OCI-LY1 (cell line): Measurements from ENCODE around the gene LDAH.
"Not testable (repeated sequence)": the region's sequence is repeated elsewhere in the genome, so short reads cannot be mapped to it uniquely, and the experiment has no call there.

Experiments used
- H2AFZ ChIP-seq: fragments of 200-600 bp; sonication (generic), shearing (Covaris generic); 2 replicates; pipeline ENCODE4 v1.6.0; 2014; ENCODE audit warnings: antibody characterized with exemption, mild to moderate bottlenecking, low read length
- H3F3A ChIP-seq: fragments of 200-600 bp; sonication (generic), shearing (Covaris generic); 2 replicates; pipeline ENCODE4 v1.6.0; 2014; ENCODE audit warnings: mild to moderate bottlenecking, antibody characterized with exemption, low read length, moderate library complexity; ENCODE audit not compliant: insufficient read depth
- H3K27ac ChIP-seq: fragments of 200-600 bp; sonication (generic); 2 replicates; pipeline ENCODE4 v1.5.1; 2014; ENCODE audit warnings: low read length, mixed run types, mild to moderate bottlenecking, low read depth; ENCODE audit not compliant: poor library complexity, severe bottlenecking
- H3K27me3 ChIP-seq: fragments of 200-600 bp; sonication (generic); 2 replicates; pipeline ENCODE4 v1.6.0; 2014; ENCODE audit warnings: antibody characterized with exemption, mild to moderate bottlenecking, low read length, moderate library complexity; ENCODE audit not compliant: insufficient read depth
- H3K36me3 ChIP-seq: fragments of 200-600 bp; sonication (generic); 2 replicates; pipeline ENCODE4 v1.6.1; 2014; ENCODE audit warnings: mild to moderate bottlenecking, antibody characterized with exemption, low read length, moderate library complexity, mixed read lengths; ENCODE audit not compliant: insufficient read depth
- H3K4me1 ChIP-seq: fragments of 200-600 bp; sonication (generic); 2 replicates; pipeline ENCODE4 v1.5.1; 2014; ENCODE audit warnings: mild to moderate bottlenecking, low read length, moderate library complexity; ENCODE audit not compliant: insufficient read depth, severe bottlenecking
- H3K4me2 ChIP-seq: fragments of 200-600 bp; sonication (generic), shearing (Covaris generic); 2 replicates; pipeline ENCODE4 v1.6.1; 2014; ENCODE audit warnings: low read length
- H3K4me3 ChIP-seq: fragments of 200-600 bp; sonication (generic); 2 replicates; pipeline ENCODE4 v1.5.1; 2014; ENCODE audit warnings: low read length, low read depth, mild to moderate bottlenecking, mixed read lengths; ENCODE audit not compliant: poor library complexity, severe bottlenecking
- H3K79me2 ChIP-seq: fragments of 200-600 bp; shearing (Covaris generic); 2 replicates; pipeline ENCODE4 v1.6.1; 2016; ENCODE audit warnings: mixed run types, low read length, mixed read lengths; ENCODE audit not compliant: insufficient read depth
- H3K9ac ChIP-seq: fragments of 200-600 bp; sonication (generic), shearing (Covaris generic); 2 replicates; pipeline ENCODE4 v1.6.1; 2014; ENCODE audit warnings: mild to moderate bottlenecking, low read length, mixed read lengths
- H3K9me2 ChIP-seq: fragments of 200-600 bp; sonication (generic), shearing (Covaris generic); 2 replicates; pipeline ENCODE4 v1.6.1; 2014; ENCODE audit warnings: low read depth, mild to moderate bottlenecking, low read length, mixed read lengths
- H3K9me3 ChIP-seq: fragments of 200-600 bp; shearing (Covaris generic); 2 replicates; pipeline ENCODE4 v1.6.1; 2014; ENCODE audit warnings: low read length, mixed read lengths
- H4K20me1 ChIP-seq: fragments of 200-600 bp; sonication (generic), shearing (Covaris generic); 2 replicates; pipeline ENCODE4 v1.6.0; 2016; ENCODE audit warnings: mild to moderate bottlenecking, low read length; ENCODE audit not compliant: insufficient read depth
- EZH2 ChIP-seq: fragments of 200-600 bp; sonication (generic), shearing (Covaris generic); IDR thresholded peaks from 2 replicates; pipeline ENCODE4 v1.8.0; 2017; ENCODE audit warnings: borderline replicate concordance, mixed run types, mild to moderate bottlenecking, antibody characterized with exemption, low read length, moderate library complexity, mixed read lengths
- TF ChIP-seq, protein P1 (sequence below): fragments of 200-600 bp; sonication (generic), shearing (Covaris generic); IDR thresholded peaks from 2 replicates; pipeline ENCODE4 v1.5.1; 2017; ENCODE audit warnings: mild to moderate bottlenecking, antibody characterized with exemption, low read length, moderate library complexity, mixed read lengths

LDAH gene

DNA sequence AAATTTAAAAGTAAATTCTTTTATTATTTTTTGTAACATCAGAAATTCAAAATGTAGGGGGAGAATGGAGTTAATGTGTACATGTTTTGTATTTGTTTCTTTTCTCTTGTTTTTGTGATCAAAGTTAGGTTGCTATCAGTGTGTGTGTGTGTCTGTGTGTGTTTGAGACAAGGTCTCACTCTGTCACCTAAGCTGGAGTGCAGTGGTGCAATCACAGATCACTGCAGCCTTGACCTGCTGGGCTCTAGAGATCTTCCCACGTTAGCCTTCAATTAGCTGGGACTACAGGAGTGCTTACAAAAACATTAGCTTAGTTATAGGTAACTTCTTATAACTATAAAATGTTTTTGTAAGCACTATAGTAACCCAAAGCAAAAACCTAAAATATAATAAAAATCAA lies 105.3 kb downstream of the LDAH start:
- Histone ChIP-seq H3K9ac (no peak overlapping the region), H3K9me2 (no peaks in the 10 kb centered on the region), H3K27ac (no peak overlapping the region), H2AFZ (no peak overlapping the region), H3K27me3 (no peaks in the 10 kb centered on the region), H3K4me2 (no peak overlapping the region), H3K4me3 (no peak overlapping the region), H3F3A (no peaks in the 10 kb centered on the region), H4K20me1 (no peaks in the 10 kb centered on the region), H3K4me1 (no peaks in the 10 kb centered on the region), H3K9me3 (no peaks in the 10 kb centered on the region), H3K79me2 (no peaks in the 10 kb centered on the region; the same call in 1 of the 2 replicates), H3K36me3 (no peaks in the 10 kb centered on the region)
- TF ChIP-seq, protein P1, sequence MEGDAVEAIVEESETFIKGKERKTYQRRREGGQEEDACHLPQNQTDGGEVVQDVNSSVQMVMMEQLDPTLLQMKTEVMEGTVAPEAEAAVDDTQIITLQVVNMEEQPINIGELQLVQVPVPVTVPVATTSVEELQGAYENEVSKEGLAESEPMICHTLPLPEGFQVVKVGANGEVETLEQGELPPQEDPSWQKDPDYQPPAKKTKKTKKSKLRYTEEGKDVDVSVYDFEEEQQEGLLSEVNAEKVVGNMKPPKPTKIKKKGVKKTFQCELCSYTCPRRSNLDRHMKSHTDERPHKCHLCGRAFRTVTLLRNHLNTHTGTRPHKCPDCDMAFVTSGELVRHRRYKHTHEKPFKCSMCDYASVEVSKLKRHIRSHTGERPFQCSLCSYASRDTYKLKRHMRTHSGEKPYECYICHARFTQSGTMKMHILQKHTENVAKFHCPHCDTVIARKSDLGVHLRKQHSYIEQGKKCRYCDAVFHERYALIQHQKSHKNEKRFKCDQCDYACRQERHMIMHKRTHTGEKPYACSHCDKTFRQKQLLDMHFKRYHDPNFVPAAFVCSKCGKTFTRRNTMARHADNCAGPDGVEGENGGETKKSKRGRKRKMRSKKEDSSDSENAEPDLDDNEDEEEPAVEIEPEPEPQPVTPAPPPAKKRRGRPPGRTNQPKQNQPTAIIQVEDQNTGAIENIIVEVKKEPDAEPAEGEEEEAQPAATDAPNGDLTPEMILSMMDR: no peak
- no peak for TF ChIP-seq EZH2

DNA sequence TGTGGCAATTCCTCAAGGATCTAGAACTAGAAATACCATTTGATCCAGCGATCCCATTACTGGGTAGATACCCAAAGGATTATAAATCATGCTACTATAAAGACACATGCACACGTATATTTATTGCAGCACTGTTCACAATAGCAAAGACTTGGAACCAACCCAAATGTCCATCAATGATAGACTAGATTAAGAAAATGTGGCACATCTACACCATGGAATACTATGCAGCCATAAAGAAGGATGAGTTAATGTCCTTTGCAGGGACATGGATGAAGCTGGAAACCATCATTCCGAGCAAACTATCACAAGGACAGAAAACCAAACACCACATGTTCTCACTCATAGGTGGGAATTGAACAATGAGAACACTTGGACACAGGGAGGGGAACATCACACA lies 106.7 kb downstream of the LDAH start:
- not testable (repeated sequence) for H3K4me2 ChIP-seq, H4K20me1 ChIP-seq, H3K4me3 ChIP-seq, H3K9ac ChIP-seq, H3K4me1 ChIP-seq, H2AFZ ChIP-seq, H3F3A ChIP-seq, H3K79me2 ChIP-seq, H3K27me3 ChIP-seq, H3K27ac ChIP-seq, H3K9me3 ChIP-seq, H3K9me2 ChIP-seq, H3K36me3 ChIP-seq

GRCh38 chr2:20714412-20714811 lies 108.5 kb downstream of the LDAH start:
- H3K9me2 ChIP-seq, H3F3A ChIP-seq, H2AFZ ChIP-seq, H3K4me3 ChIP-seq, H3K27ac ChIP-seq, H3K27me3 ChIP-seq, H3K79me2 ChIP-seq, H3K4me2 ChIP-seq, H3K9me3 ChIP-seq, H3K4me1 ChIP-seq, H4K20me1 ChIP-seq, H3K36me3 ChIP-seq, H3K9ac ChIP-seq: not testable (repeated sequence)

GRCh38 chr2:20713585-20713984 lies 109.3 kb downstream of the LDAH start:
- not testable (repeated sequence) for H3K27me3 ChIP-seq, H3K27ac ChIP-seq, H3K4me3 ChIP-seq, H3K9me2 ChIP-seq, H3K79me2 ChIP-seq, H4K20me1 ChIP-seq, H3F3A ChIP-seq, H3K4me1 ChIP-seq, H3K4me2 ChIP-seq, H2AFZ ChIP-seq, H3K9me3 ChIP-seq, H3K36me3 ChIP-seq, H3K9ac ChIP-seq

- not testable (repeated sequence) for H3K27me3 ChIP-seq, H3K27ac ChIP-seq, H3K9me2 ChIP-seq, H3K36me3 ChIP-seq, H3K79me2 ChIP-seq, H2AFZ ChIP-seq, H3K4me1 ChIP-seq, H3F3A ChIP-seq, H4K20me1 ChIP-seq, H3K9ac ChIP-seq, H3K4me3 ChIP-seq, H3K4me2 ChIP-seq, H3K9me3 ChIP-seq
These were observed 111.3 kb downstream of the LDAH start for GRCh38 chr2:20711641-20712040.
